GM12892 (cell line): ENCODE data around the gene RAB23.

Source experiments
- POLR2A ChIP-seq: IDR thresholded peaks from 2 replicates; pipeline ENCODE4 v1.6.1; 2011; ENCODE audit warnings: low read depth, low read length, control low read depth
- POLR2AphosphoS5 ChIP-seq: IDR thresholded peaks from 2 replicates; pipeline ENCODE4 v1.6.1; 2011; ENCODE audit warnings: low read depth, low read length, control low read depth

- no peak for TF ChIP-seq POLR2AphosphoS5
- no peak for TF ChIP-seq POLR2A
These were observed 44.4 kb downstream of the RAB23 start for GRCh38 chr6:57177545-57178265.
